NCI-H2081 treated with DMSO at 0.1 percent for 48 hours (cell line): Measurements from ENCODE around the gene ATP10B.
"Not testable (repeated sequence)": the region's sequence is repeated elsewhere in the genome, so short reads cannot be mapped to it uniquely, and the experiment has no call there.

Source experiments
- DNase-seq: peaks from one replicate; lab custom pipeline; 2025; lab: John Stamatoyannopoulos, UW

Gene ATP10B

GRCh38 chr5:160760008-160760407 lies 92.0 kb downstream of the ATP10B start:
- no peak for DNase-seq

DNA sequence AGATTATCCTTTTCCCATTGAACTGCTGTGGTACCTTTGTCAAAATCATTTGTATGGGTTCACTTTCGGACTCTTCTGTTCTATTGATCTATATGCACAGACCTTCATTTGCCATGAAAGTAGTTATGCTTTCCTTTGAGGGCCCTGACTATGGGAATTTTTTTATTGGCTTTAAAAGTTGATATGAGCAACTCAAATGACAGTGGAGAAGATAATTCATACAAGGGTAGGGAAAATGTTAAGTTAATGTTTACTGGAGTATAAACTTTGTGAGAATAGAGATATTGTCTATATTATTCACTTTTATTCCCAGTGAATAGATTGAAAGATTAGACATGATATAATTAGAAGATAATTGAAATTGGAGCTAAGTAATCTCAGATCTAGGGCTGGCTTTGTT lies 94.8 kb downstream of the ATP10B start:
- no peak for DNase-seq

- DNase-seq, result no peak
Observed at GRCh38 chr5:160750938-160751657, 100.9 kb downstream of the ATP10B start.

DNA sequence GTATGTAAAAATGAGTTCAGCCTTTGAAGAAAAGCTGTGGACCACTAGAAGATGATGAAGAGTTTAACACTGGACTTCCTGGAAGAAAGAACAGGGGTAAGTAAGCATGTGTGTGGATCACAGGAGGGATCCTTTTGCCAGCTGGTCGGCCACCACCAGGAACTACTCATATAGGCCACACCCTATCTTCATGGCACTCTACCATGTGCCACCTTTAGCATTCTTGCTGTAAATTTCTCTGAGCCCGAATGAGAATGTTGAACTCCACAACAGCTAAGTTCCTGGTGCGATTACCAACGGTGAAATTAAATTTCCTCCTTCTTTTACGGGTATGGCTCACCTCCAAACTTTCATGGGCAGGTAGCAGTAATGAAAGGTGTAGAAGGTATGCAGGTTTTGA lies 102.3 kb downstream of the ATP10B start:
- DNase-seq, result no peak

DNA sequence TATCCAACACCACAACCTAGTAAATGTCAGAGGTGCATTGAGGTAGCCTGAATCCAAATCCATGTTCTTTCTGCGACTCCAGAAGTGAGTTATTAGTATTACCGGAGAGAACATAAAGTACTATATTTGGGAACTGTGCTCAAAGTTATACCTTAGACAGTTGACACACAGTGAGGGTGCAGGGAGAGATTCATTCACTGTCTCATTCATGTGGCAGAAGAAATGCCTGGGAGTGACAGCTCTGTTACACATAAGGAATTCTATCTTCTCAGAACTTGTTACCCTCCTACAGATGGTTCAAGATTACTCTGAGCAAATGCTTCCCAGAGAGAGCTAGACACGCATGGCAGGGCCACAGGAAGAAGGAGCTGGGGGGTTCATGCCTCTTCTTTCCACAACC lies 103.0 kb downstream of the ATP10B start:
- no peak for DNase-seq

DNA sequence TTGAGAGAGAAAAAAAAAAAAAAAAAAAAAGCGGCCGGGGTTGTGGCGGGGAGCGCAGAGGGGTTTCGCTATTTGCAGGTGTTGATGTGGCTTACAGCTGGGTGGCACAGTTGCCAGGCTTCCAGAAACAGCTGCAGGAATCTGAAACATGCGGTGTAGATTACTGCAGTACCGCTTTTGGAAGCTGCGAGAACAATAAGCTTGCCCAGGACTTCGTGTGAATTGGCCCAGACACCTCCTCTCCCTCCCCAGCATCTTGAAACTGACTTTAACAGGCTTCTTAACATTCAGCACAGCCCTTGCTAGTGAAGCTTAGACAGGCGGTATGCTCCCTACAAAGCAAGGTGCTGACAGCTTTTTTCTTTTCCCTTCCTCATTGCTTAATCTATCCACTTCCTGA lies 104.0 kb downstream of the ATP10B start:
- no peak for DNase-seq

- DNase-seq, result no peak
Observed at GRCh38 chr5:160747559-160747958, 104.5 kb downstream of the ATP10B start.

DNA sequence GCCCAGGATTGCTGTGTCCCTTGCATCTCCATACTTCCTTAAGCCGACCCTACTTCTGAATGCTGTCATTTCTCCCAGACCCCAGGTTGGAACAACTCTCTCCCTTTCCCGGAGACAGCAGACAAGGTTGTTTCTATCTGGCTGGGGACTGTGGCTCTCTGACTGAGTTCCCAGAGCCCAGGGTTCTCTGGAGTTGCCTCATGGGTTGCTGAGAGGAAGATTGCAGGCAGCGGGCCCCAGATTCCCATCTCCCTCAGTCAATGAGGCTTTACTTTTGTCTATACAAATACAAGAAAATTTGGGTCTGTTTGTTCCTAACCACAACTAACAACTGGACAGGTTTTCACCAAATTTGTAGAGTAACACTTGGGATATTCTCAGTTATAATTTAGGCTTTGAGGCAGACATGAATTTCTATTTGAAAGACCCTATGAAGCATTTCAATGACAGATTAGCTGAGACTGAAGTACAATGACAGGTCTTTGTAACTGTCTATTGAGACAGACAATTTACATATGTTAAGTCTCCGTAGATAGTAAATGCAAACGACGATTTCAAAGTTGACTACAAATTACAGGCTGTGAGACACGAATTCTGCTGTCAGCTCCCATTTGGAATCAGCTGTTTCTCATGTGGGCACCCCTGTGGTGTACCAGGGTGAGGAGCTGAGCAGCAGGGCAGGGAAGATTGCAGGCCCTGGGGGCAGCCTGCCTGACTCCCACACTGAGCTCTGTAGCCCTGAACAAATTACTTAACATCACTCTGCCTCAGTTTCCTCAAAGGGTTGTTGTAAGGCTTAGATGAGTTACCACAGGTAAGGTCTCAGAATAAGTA lies 107.5 kb downstream of the ATP10B start:
- DNase-seq, result no peak

- DNase-seq, result no peak
Observed at GRCh38 chr5:160743027-160743426, 109.0 kb downstream of the ATP10B start.

GRCh38 chr5:160742446-160742845 lies 109.6 kb downstream of the ATP10B start:
- no peak for DNase-seq

DNA sequence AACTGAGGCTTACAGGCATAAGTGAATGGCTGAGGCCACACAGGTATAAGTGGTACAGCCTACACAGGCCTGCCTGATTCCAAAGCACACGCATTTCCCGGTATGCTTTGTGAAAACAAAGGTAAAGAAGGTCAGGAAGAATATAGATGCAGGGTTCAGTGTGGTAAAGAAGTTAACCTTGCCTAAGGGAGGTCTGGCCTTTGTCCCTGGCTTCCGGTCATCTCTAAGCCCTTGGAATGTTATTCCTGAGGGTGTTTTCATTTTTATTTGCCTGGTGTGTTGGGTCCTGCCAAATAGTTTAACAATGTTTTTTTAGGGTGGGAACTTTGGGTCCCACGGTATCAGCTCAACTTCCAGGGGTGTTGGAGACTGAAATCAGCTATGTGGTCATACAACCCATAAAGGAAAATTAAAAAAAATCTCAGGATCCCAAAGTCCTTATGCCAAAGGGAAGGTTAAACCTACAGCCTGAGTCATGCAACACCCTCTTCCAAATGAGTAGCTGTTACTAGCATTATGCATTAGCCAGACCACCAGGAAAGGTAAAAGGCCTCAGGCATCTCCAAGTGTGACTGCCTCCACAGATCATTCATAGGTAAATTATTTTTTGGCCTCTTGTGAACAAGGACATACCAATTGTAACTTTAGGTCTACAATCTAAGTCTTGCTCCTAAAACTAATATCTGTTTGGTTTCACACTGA lies 124.6 kb downstream of the ATP10B start:
- no peak for DNase-seq

GRCh38 chr5:160726721-160727120 lies 125.3 kb downstream of the ATP10B start:
- no peak for DNase-seq

DNA sequence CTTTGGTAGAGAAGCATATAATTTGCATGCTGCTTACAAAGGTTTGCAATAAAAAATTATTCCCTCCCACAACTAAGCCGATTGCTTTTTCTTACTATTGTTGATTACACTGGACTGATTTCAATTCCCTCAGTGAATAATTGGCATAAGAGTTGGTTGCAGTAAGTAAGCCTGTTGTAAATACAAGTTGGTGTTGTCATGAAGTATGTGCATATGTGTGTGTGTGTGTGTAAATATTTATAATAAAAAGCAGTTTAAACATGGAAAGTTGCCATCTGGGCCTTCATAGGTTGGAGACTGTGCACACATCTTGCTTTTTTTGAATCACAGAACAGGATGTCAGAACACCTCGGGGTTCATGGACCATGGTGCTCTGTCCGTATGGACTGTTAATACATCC lies 131.2 kb downstream of the ATP10B start:
- no peak for DNase-seq

GRCh38 chr5:160715508-160715907 lies 136.5 kb downstream of the ATP10B start:
- DNase-seq, result not testable (repeated sequence)

DNA sequence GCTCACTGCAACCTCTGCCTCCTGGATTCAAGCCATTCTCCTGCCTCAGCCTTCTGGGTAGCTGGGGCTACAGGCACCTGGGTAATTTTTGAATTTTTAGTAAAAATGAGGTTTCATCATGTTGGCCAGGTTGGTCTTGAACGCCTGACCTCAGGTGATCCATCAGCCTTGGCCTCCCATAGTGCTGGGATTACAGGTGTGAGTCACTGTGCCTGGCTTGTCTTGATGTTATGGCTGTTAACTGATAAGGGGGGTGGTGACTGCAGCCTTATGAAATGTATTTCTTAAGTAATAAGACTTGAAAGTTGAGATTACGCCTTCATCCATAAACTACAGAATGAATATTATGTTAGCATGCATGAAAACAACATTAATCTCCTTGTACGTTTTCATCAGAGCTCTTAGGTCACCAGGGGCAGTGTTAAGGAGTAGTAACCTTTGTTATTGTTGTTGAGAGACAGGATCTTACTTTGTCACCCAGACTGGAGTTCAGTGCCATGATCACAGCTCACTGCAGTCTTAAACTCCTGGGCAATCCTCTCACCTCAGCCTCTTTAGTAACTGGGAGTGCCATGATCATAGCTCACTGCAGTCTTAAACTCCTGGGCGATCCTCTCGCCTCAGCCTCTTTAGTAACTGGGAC lies 148.3 kb downstream of the ATP10B start:
- DNase-seq, result no peak

DNA sequence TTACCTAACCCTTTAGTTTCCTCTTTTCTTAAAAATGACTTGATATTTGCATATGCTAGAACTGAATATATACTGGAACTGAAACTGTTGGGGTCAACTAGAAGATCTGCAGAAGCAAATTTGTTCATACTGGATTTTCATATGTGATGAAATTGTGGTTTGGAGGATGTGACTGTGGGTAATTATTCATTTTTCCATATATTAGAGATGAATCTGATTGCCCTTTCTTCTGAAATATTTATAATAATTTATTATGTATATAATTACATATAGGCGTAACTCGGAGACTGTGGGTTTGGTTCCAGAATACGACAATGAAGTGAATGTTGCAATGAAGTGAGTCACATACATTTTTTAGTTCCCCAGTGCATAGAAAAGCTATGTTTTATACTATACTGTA lies 149.1 kb downstream of the ATP10B start:
- DNase-seq, result no peak

- DNase-seq, result no peak
Observed at GRCh38 chr5:160702311-160702803, 149.7 kb downstream of the ATP10B start.

GRCh38 chr5:160701403-160701802 lies 150.6 kb downstream of the ATP10B start:
- no peak for DNase-seq

DNA sequence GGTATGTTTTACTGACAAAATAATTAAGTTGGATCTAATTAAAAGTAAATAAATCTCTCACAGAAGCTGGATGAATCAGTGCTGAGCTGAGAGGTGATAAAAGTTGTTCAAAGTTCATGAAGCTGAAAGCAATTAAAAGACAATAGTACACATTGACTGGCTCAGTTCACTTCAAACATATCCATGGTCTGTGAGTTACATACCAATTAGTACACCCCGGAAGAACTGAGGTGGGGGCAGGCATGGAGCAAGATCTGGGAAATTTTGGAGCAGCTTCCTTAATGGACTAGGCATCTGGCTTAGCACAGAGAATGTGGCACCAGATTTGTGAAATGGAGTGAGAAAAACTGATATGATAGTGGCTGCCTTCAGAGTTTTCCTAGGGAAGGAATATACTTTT lies 152.7 kb downstream of the ATP10B start:
- DNase-seq, result no peak

DNA sequence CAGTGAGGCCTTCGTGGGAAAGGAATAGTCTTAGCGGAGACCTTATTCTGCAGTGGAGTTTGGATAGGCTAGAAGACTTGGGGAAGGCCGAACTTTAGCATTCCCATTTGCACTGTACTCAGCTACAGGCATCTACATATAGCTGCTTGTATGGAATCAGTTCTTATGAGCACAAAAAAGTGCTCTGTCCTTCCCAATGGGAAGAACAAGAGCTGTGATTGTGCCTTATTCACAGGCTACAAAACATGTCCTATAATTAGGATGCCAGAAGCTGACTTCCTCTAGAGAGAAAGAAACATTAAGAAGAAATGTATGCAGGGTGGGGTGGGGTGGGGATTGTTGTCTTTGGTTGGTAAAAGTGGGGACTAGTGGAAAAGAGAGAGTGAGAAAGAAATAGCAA lies 154.7 kb downstream of the ATP10B start:
- DNase-seq, result no peak

DNA sequence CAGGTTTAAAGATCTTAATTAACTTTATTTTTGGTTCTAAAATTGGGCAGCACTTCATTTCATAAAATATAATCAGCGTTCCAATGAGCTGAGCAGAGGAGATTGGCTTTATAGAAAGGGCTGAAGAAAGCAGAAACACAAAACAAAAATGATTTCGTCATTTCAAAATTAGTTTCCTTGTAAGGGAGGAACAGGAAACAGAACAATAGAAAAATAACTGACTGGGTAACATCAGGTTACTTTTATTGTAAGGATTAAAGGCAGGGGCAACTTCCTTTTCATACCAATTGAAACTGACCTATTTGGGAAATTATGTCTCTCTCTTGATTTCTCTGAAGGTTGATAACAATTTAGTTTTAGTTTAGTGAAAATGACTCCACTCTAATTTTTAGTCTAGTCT lies 157.1 kb downstream of the ATP10B start:
- no peak for DNase-seq

- DNase-seq, result no peak
Observed at GRCh38 chr5:160693831-160694465, 158.1 kb downstream of the ATP10B start.
